Glutamatergic neuron (in vitro differentiated cells): Measurements from ENCODE around the gene GPR37L1. TPM values are rescaled to one million over a fixed set of nuclear protein-coding genes. Genes with fewer than 3 reads are reported as not detected.
A peak's percentile ranks its signal among the peaks of the same experiment; 100 is the strongest.
"Not testable (repeated sequence)": the region's sequence is repeated elsewhere in the genome, so short reads cannot be mapped to it uniquely, and the experiment has no call there.

ENCODE experiments used
- DNase-seq: peaks from one replicate; pipeline ENCODE4 v3.0.0; 2022
- H3K27ac Mint-ChIP-seq: one replicate; pipeline ENCODE4 v1.8.0; 2020; ENCODE audit warnings: mild to moderate bottlenecking, mixed read lengths, inconsistent platforms; ENCODE audit not compliant: unreplicated experiment
- H3K27me3 Mint-ChIP-seq: one replicate; pipeline ENCODE4 v1.8.0; 2020; ENCODE audit warnings: mild to moderate bottlenecking, moderate library complexity, mixed read lengths, inconsistent platforms; ENCODE audit not compliant: unreplicated experiment
- H3K36me3 Mint-ChIP-seq: one replicate; pipeline ENCODE4 v1.8.0; 2020; ENCODE audit warnings: mild to moderate bottlenecking, mixed read lengths, inconsistent platforms; ENCODE audit not compliant: unreplicated experiment
- H3K4me1 Mint-ChIP-seq: one replicate; pipeline ENCODE4 v1.8.0; 2020; ENCODE audit warnings: mild to moderate bottlenecking, low read depth, mixed read lengths, inconsistent platforms; ENCODE audit not compliant: unreplicated experiment
- H3K4me3 Mint-ChIP-seq: one replicate; pipeline ENCODE4 v1.8.0; 2020; ENCODE audit warnings: mild to moderate bottlenecking, mixed read lengths, inconsistent platforms; ENCODE audit not compliant: unreplicated experiment
- H3K9me3 Mint-ChIP-seq: one replicate; pipeline ENCODE4 v1.8.0; 2020; ENCODE audit warnings: mild to moderate bottlenecking, moderate library complexity, mixed read lengths, inconsistent platforms; ENCODE audit not compliant: unreplicated experiment
- total RNA-seq: library from RNA; stranded (reverse); fragmentation: NEBNext Ultra II Directional; extraction: Animal tissue kit (Norgen Biotek cat#: 25700); gene quantifications from one replicate; pipeline ENCODE4 v1.2.1, GENCODE V29; 2021; ENCODE audit not compliant: unreplicated experiment
- TF ChIP-seq, protein P1 (sequence below): fragments of 200-600 bp; sonication (generic); IDR thresholded peaks from one replicate; pipeline ENCODE4 v1.5.0; 2021; ENCODE audit not compliant: partially characterized antibody, unreplicated experiment

The GPR37L1 gene
- total RNA-seq, 1 donor from 2014 or later, result not detected

GRCh38 chr1:202145068-202145743 is 22.5 kb downstream of the GPR37L1 start:
- TF ChIP-seq, protein P1, sequence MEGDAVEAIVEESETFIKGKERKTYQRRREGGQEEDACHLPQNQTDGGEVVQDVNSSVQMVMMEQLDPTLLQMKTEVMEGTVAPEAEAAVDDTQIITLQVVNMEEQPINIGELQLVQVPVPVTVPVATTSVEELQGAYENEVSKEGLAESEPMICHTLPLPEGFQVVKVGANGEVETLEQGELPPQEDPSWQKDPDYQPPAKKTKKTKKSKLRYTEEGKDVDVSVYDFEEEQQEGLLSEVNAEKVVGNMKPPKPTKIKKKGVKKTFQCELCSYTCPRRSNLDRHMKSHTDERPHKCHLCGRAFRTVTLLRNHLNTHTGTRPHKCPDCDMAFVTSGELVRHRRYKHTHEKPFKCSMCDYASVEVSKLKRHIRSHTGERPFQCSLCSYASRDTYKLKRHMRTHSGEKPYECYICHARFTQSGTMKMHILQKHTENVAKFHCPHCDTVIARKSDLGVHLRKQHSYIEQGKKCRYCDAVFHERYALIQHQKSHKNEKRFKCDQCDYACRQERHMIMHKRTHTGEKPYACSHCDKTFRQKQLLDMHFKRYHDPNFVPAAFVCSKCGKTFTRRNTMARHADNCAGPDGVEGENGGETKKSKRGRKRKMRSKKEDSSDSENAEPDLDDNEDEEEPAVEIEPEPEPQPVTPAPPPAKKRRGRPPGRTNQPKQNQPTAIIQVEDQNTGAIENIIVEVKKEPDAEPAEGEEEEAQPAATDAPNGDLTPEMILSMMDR, result no peak
- Mint-ChIP-seq H3K36me3 (no peaks in the 10 kb centered on the region), H3K27ac (peak overlapping the region; percentile 63)

DNA sequence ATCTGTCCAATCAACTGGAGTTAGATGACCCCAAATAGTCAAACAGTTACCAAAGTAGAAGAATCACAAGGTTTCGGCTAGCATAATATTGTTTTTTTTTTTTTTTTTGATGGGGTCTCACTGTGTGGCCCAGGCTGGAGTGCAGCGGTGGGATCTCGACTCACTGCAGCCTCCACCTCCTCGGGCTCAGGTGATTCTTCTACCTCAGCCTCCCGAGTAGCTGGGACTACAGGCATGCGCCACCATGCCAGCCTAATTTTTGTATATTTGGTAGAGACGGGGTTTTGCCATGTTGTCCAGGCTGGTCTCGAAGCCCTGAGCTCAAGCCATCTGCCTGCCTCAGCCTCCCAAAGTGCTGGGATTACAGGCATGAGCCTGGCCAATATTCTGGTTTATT is 23.0 kb downstream of the GPR37L1 start:
- not testable (repeated sequence) for H3K9me3 Mint-ChIP-seq, H3K27ac Mint-ChIP-seq, H3K27me3 Mint-ChIP-seq, H3K36me3 Mint-ChIP-seq, H3K4me1 Mint-ChIP-seq, DNase-seq
- H3K4me3 Mint-ChIP-seq, result peak overlapping the region; percentile 83

More at GRCh38 chr1:202145068-202145743, 22.5 kb downstream of the GPR37L1 start:
- Mint-ChIP-seq H3K27me3 (peaks cover 8% of the 10 kb centered on the region), H3K4me3 (peak overlapping the region; percentile 83), H3K9me3 (peaks cover 9% of the 10 kb centered on the region), H3K4me1 (peaks cover 3% of the 10 kb centered on the region)
- DNase-seq, result no peak

DNA sequence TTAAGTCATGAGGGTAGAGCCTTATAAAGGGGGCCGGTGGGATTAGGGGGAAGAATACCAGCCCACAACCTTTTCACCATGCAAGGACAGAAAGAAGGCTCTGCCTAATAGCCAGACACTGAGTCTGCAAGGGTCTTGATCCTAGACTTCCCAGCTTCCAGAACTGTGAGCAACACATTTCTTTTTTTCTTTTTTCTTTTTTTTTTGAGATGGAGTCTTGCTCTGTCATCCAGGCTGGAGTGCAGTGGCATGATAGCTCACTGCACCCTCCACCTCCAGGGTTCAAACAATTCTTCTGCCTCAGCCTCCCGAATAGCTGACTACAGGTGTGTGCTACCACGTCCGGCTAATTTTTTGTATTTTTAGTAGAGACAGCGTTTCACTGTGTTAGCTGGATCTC is 23.6 kb downstream of the GPR37L1 start:
- TF ChIP-seq, protein P1, result no peak
- Mint-ChIP-seq H3K27ac (no peak overlapping the region), H3K27me3 (peaks cover 15% of the 10 kb centered on the region), H3K9me3 (peaks cover 9% of the 10 kb centered on the region), H3K4me1 (peaks cover 3% of the 10 kb centered on the region), H3K36me3 (no peaks in the 10 kb centered on the region), H3K4me3 (no peak overlapping the region)
- no peak for DNase-seq

DNA sequence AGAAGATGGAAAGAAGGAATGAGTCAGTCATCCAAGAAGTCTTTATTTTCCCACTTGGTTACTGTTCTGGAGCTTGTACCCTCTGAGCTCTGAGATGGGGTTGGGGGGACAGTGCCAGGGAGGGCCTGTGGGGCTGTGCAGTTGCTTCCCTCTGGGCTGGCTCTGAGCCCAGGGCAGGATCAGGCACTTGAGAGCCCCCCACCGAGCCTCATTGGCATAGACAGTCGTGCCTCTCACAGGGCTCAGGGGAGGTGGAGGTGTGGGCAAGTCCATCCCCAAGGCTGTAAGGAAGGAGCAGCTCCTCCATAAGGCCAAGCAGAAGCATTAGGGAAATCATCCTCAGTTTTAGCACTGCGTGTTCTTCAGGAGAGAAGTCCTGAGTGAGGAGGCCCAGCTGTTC is 24.3 kb downstream of the GPR37L1 start:
- TF ChIP-seq, protein P1, result no peak
- Mint-ChIP-seq H3K36me3 (no peaks in the 10 kb centered on the region), H3K27me3 (peaks cover 15% of the 10 kb centered on the region), H3K4me1 (peaks cover 3% of the 10 kb centered on the region), H3K9me3 (peaks cover 9% of the 10 kb centered on the region), H3K27ac (no peak overlapping the region), H3K4me3 (no peak overlapping the region)
- DNase-seq, result no peak

DNA sequence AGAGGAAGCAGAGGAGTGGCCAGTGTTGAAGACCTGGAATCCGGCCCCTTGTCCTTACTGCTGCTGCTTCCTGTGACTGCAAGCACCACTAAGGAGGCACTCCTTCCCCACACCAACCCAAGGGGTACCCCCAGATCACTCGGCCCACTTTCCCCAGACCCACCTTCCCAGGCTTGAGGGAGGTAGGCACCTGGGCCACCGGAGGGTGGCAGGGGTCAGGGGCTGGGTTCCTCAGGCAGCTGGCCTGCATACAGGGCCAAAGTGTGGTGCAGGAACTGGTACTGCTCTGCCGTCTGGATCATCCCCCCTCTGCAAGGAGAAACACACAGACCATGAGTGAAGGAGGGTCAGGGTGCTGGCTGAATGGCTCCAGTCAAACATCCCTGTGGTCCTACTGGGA is 25.7 kb downstream of the GPR37L1 start:
- no peak overlapping the region for H3K4me3 Mint-ChIP-seq
- no peak overlapping the region for H3K27ac Mint-ChIP-seq
- peaks cover 15% of the 10 kb centered on the region for H3K27me3 Mint-ChIP-seq
- no peaks in the 10 kb centered on the region for H3K4me1 Mint-ChIP-seq
- H3K9me3 Mint-ChIP-seq, result peaks cover 7% of the 10 kb centered on the region
- TF ChIP-seq, protein P1, result no peak
- DNase-seq, result no peak
- no peaks in the 10 kb centered on the region for H3K36me3 Mint-ChIP-seq
